PFSK-1 (cell line): ENCODE data around the gene RCAN3.

Source experiments
- FOXP2 ChIP-seq: optimal IDR thresholded peaks from 2 replicates; pipeline ENCODE3; 2011; ENCODE audit warnings: borderline replicate concordance, control low read depth, inconsistent platforms; ENCODE audit not compliant: insufficient read depth; ENCODE audit errors: extremely low read length, extremely low read depth
- POLR2AphosphoS5 ChIP-seq: IDR thresholded peaks from 2 replicates; pipeline ENCODE4 v1.6.1; 2012; ENCODE audit warnings: low read depth, mild to moderate bottlenecking, control low read depth, low read length, moderate library complexity
- SIN3A ChIP-seq: IDR thresholded peaks from 2 replicates; pipeline ENCODE4 v1.6.1; 2012; ENCODE audit warnings: mild to moderate bottlenecking, low read length, moderate library complexity, borderline replicate concordance; ENCODE audit not compliant: insufficient read depth
- TAF1 ChIP-seq: IDR thresholded peaks from 2 replicates; pipeline ENCODE4 v1.6.1; 2012; ENCODE audit warnings: low read length, control low read depth, borderline replicate concordance; ENCODE audit not compliant: insufficient read depth

DNA sequence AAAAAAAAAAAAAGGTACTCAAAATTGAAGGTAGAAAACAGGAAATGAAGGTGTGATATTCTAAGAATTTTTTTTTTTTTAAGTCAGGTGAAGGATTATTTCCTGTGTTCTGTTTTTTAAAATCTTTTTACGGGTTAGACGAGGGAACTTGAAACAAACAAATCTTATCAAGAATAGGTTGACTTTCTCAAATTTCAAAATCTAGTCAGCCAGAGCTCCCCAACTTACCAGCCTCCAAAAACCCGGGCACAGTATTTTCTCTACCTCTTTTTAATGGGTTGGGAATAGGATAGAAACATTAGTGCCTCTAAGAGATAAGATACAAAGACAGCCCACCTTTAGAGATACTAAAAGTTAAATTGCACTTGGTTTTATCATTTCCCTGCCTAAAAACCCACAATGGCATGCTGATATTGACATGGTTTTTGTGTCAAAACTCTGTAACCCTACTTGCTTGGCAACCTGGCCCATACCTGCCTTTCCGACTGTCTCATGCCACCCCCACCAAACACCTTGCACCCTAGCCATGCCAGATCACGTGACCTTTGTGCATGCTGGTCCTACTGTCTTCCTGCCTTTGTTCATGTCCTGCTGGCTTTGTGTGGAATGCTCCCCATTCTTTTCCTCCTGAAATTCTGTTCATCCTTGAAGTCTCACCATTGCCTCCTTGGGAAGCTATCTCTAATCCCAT, 4.2 kb downstream of the RCAN3 start:
- TF ChIP-seq TAF1 (no peak), FOXP2 (no peak), POLR2AphosphoS5 (no peak), SIN3A (no peak)
